HCT116 (cell line): ENCODE measurements around the gene LATS1. TPM values are rescaled to one million over a fixed set of nuclear protein-coding genes. Genes with fewer than 3 reads are reported as not detected.
A peak's percentile ranks its signal among the peaks of the same experiment; 100 is the strongest.
"Not testable (repeated sequence)": the region's sequence is repeated elsewhere in the genome, so short reads cannot be mapped to it uniquely, and the experiment has no call there.

Experiments
- ATAC-seq: fragments of 200-7000 bp; cut with Tn5 transposase; 2 replicates; pipeline ENCODE4 v1.9.1; 2020; ENCODE audit warnings: mild to moderate bottlenecking, moderate library complexity
- BruUV-seq: library from RNA; stranded (reverse); fragments of 400-500 nt; replicated peaks from 2 replicates; lab custom pipeline; 2021; lab: Mats Ljungman, UMichigan
- CTCF ChIA-PET: fragments of 300-600 bp; sonication (Branson Sonifier 250); formaldehyde crosslinking; loops from one replicate; lab custom pipeline; 2021; ENCODE audit warnings: antibody characterized with exemption; lab: Charles Lee
- POLR2A ChIA-PET: fragments of 300-600, 350-600 bp; sonication (Branson Sonifier 250); formaldehyde crosslinking; loops from one replicate; lab custom pipeline; 2021; ENCODE audit warnings: antibody characterized with exemption; lab: Charles Lee
- RAD21 ChIA-PET, 2 experiments: fragments of 300-600 bp; sonication (Branson Sonifier 250); formaldehyde crosslinking; loops; one replicate each; lab custom pipeline; 2023; ENCODE audit warnings: low total read pairs in 2 of 2; ENCODE audit not compliant: uncharacterized antibody in 2 of 2, unreplicated experiment in 2 of 2, low non-redundant PET in 1 of 2; lab: Charles Lee
- DNase-seq: peaks from one replicate; pipeline ENCODE4 v3.0.0-alpha.2; 2010; ENCODE audit warnings: low read depth, low spot score
- H2AFZ ChIP-seq: fragments of 200-600 bp; shearing (Covaris generic), sonication (generic); 2 replicates; pipeline ENCODE4 v1.6.1; 2017; ENCODE audit warnings: low read depth, mixed run types, mixed read lengths, antibody characterized with exemption, low read length; ENCODE audit not compliant: poor library complexity, severe bottlenecking
- H3K27ac ChIP-seq: 2 replicates; pipeline ENCODE4 v1.5.1; 2012; ENCODE audit warnings: low read depth, low read length
- H3K27me3 ChIP-seq: fragments of 200-600 bp; sonication (generic); 2 replicates; pipeline ENCODE4 v1.6.1; 2016; ENCODE audit warnings: mixed run types, low read length, mixed read lengths; ENCODE audit not compliant: insufficient read depth
- H3K36me3 ChIP-seq, 2 experiments: fragments of 200-500 bp in 1 of 2; fragments of 200-600 bp in 1 of 2; sonication (Bioruptor generic) in 1 of 2; sonication (generic) in 1 of 2; 2 replicates each; pipeline versions ENCODE4 v1.5.1 to v1.6.1; 2014 to 2016; ENCODE audit warnings: low read length in 2 of 2, inconsistent platforms in 1 of 2, mixed read lengths in 1 of 2, mixed run types in 1 of 2; ENCODE audit not compliant: insufficient read depth in 2 of 2, control insufficient read depth in 1 of 2
- H3K4me1 ChIP-seq, 2 experiments: fragments of 200-600 bp in 1 of 2; sonication (generic) in 1 of 2; 2 replicates each; pipeline versions ENCODE4 v1.5.1 to v1.6.1; 2012 to 2017; ENCODE audit warnings: low read length in 2 of 2, inconsistent platforms in 1 of 2, mild to moderate bottlenecking in 1 of 2, mixed read lengths in 1 of 2, mixed run types in 1 of 2, moderate library complexity in 1 of 2; ENCODE audit not compliant: insufficient read depth in 2 of 2, control insufficient read depth in 1 of 2
- H3K4me2 ChIP-seq: fragments of 200-600 bp; sonication (generic); 2 replicates; pipeline ENCODE4 v1.6.1; 2017; ENCODE audit warnings: mixed run types, low read length, mixed read lengths
- H3K4me3 ChIP-seq, 2 experiments: fragments of 200-600 bp in 1 of 2; sonication (generic) in 1 of 2; replicated peaks in 1 of 2; 2 replicates each; pipeline ENCODE4 v1.5.1; 2011 to 2016; ENCODE audit warnings: low read length in 2 of 2, control low read depth in 1 of 2, low read depth in 1 of 2, mild to moderate bottlenecking in 1 of 2, mixed read lengths in 1 of 2, mixed run types in 1 of 2
- H3K79me2 ChIP-seq: fragments of 200-600 bp; sonication (generic); 2 replicates; pipeline ENCODE4 v1.6.1; 2017; ENCODE audit warnings: mild to moderate bottlenecking, mixed run types, low read length, moderate library complexity, mixed read lengths; ENCODE audit not compliant: insufficient read depth
- H3K9ac ChIP-seq: fragments of 200-600 bp; sonication (generic); 2 replicates; pipeline ENCODE4 v1.6.1; 2016; ENCODE audit warnings: low read length, mixed read lengths
- H3K9me2 ChIP-seq: fragments of 200-600 bp; sonication (generic), shearing (Covaris generic); 2 replicates; pipeline ENCODE4 v1.6.1; 2017; ENCODE audit warnings: mixed run types, mild to moderate bottlenecking, moderate library complexity; ENCODE audit not compliant: insufficient read depth
- H3K9me3 ChIP-seq, 2 experiments: fragments of 200-500 bp in 1 of 2; fragments of 200-600 bp in 1 of 2; sonication (Bioruptor generic) in 1 of 2; sonication (generic) in 1 of 2; 2 replicates each; pipeline ENCODE4 v1.6.1; 2014 to 2017; ENCODE audit warnings: low read length in 2 of 2, mixed read lengths in 2 of 2, inconsistent platforms in 1 of 2, low read depth in 1 of 2, mild to moderate bottlenecking in 1 of 2, mixed run types in 1 of 2, moderate library complexity in 1 of 2; ENCODE audit not compliant: control insufficient read depth in 1 of 2, insufficient read depth in 1 of 2
- H4K20me1 ChIP-seq: fragments of 200-600 bp; sonication (generic), shearing (Covaris generic); 2 replicates; pipeline ENCODE4 v1.6.1; 2017; ENCODE audit warnings: mixed run types, mild to moderate bottlenecking, moderate library complexity; ENCODE audit not compliant: insufficient read depth
- CBX3 ChIP-seq: IDR thresholded peaks from 2 replicates; pipeline ENCODE4 v1.6.1; 2012; ENCODE audit warnings: low read depth
- ELF1 ChIP-seq: IDR thresholded peaks from 2 replicates; pipeline ENCODE4 v1.6.1; 2012; ENCODE audit warnings: low read depth, borderline replicate concordance
- FOSL1 ChIP-seq: IDR thresholded peaks from 2 replicates; pipeline ENCODE4 v1.6.1; 2012; ENCODE audit warnings: low read depth
- JUND ChIP-seq: IDR thresholded peaks from 2 replicates; pipeline ENCODE4 v1.6.1; 2012
- POLR2AphosphoS5 ChIP-seq: IDR thresholded peaks from 2 replicates; pipeline ENCODE4 v1.6.1; 2011; ENCODE audit warnings: mild to moderate bottlenecking, low read depth, low read length, moderate library complexity
- SIN3A ChIP-seq: IDR thresholded peaks from 2 replicates; pipeline ENCODE4 v1.6.1; 2012; ENCODE audit warnings: low read depth
- YY1 ChIP-seq: IDR thresholded peaks from 2 replicates; pipeline ENCODE4 v1.6.1; 2011; ENCODE audit warnings: low read length, low read depth, moderate library complexity, mild to moderate bottlenecking; ENCODE audit not compliant: insufficient replicate concordance; ENCODE audit errors: extremely low read depth
- ZFX ChIP-seq: fragments of 450-650 bp; IDR thresholded peaks from 2 replicates; pipeline ENCODE4 v1.6.1; 2017
- intact Hi-C: fragments of 100-400 bp; cut with micrococcal nuclease; formaldehyde crosslinking; loops from 2 replicates; pipeline ENCODE4 v1.10.0; 2022
- total RNA-seq: library from RNA; stranded (reverse); gene quantifications from one replicate; pipeline ENCODE4 v1.2.1, GENCODE V29; 2021; ENCODE audit not compliant: unreplicated experiment
- TF ChIP-seq, protein P1 (sequence below): IDR thresholded peaks from 2 replicates; pipeline ENCODE4 v1.6.1; 2012
- TF ChIP-seq, protein P2 (sequence below): IDR thresholded peaks from 2 replicates; pipeline ENCODE4 v1.6.1; 2011; ENCODE audit warnings: mild to moderate bottlenecking, low read length, moderate library complexity; ENCODE audit not compliant: insufficient replicate concordance; ENCODE audit errors: extremely low read depth

LATS1 gene
- total RNA-seq, 1 experiment from 2014 or later = 21.6 TPM

DNA sequence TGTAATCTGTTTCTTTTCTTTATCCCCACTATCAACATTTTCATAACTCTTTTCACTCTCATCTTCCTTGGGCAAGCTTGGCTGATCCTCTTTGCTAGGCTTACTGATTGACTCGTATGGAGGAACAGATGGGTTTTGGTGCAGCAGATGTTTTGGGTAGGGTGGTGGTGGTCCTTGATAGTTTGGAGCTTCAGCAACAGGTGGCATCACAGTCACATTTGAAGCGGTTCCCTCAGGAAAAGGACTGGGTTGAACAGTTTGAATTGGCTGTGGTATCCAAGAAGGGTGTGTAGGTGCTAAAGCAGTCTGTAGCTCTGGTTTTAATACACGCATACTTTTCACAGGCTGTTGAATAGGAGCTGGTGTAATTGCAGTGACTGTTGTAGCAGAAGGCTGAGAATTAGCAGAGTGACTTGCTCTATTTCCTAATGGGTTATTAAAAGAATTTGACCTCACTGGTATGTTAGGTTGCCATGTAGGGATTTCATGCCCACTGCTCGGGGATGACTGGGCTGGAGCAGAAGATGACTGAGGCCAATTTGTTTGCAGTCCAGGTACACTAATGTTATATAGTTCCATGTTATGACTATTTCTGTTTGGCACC, 34.5 kb downstream of the LATS1 start:
- no peak overlapping the region for H3K4me3 ChIP-seq
- peaks cover 59% of the 10 kb centered on the region for H3K79me2 ChIP-seq
- no peak for ATAC-seq
- ChIA-PET POLR2A (no interaction called here), CTCF (no interaction called here)
- no peak overlapping the region for H3K9ac ChIP-seq
- BruUV-seq = TSS peak; percentile 25
- no peak for DNase-seq
- no peaks in the 10 kb centered on the region for H3K27me3 ChIP-seq
- H3K9me2 ChIP-seq = no peaks in the 10 kb centered on the region
- peaks cover 19 to 26% of the 10 kb centered on the region in 2 experiments; a peak in 3 of 4 replicates for H3K36me3 ChIP-seq
- no peak overlapping the region for H3K27ac ChIP-seq
- peaks cover 18% of the 10 kb centered on the region for H4K20me1 ChIP-seq
- intact Hi-C loops = no loop called here
- no peak overlapping the region for H2AFZ ChIP-seq
- no peak overlapping the region for H3K4me2 ChIP-seq
- TF ChIP-seq, protein P1, sequence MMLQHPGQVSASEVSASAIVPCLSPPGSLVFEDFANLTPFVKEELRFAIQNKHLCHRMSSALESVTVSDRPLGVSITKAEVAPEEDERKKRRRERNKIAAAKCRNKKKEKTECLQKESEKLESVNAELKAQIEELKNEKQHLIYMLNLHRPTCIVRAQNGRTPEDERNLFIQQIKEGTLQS = no peak
- TF ChIP-seq, protein P2, sequence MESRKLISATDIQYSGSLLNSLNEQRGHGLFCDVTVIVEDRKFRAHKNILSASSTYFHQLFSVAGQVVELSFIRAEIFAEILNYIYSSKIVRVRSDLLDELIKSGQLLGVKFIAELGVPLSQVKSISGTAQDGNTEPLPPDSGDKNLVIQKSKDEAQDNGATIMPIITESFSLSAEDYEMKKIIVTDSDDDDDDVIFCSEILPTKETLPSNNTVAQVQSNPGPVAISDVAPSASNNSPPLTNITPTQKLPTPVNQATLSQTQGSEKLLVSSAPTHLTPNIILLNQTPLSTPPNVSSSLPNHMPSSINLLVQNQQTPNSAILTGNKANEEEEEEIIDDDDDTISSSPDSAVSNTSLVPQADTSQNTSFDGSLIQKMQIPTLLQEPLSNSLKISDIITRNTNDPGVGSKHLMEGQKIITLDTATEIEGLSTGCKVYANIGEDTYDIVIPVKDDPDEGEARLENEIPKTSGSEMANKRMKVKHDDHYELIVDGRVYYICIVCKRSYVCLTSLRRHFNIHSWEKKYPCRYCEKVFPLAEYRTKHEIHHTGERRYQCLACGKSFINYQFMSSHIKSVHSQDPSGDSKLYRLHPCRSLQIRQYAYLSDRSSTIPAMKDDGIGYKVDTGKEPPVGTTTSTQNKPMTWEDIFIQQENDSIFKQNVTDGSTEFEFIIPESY = no peak
- TF ChIP-seq ZFX = no peak
- TF ChIP-seq SIN3A = no peak
- TF ChIP-seq JUND = no peak
- no peak for TF ChIP-seq POLR2AphosphoS5
- no peak for TF ChIP-seq ELF1
- TF ChIP-seq YY1 = no peak
- no peak for TF ChIP-seq CBX3
- no peak for TF ChIP-seq FOSL1
- TF ChIP-seq, all 23 proteins: peak for 0
- RAD21 ChIA-PET = no interaction called here
- no peaks in the 10 kb centered on the region for H3K4me1 ChIP-seq
- H3K9me3 ChIP-seq = no peaks in the 10 kb centered on the region

DNA sequence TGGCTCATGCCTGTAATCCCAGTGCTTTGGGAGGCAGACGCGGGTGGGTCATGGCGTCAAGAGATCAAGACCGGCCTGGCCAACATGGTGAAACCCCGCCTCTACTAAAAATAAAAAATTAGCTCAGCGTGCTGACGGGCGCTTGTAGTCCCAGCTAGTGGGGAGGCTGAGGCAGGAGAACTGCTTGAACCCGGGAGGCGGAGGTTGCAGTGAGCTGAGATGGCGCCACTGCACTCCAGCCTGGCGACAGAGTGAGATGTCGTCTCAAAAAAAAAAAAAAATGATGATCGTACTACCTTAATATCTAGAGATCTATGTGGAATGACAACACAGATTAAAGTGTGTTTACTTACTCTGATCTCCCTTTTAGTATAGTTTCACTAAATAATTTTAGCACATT, 36.1 kb downstream of the LATS1 start:
- ATAC-seq, H3K4me2 ChIP-seq, H3K27ac ChIP-seq, H3K9me3 ChIP-seq, H3K4me3 ChIP-seq, DNase-seq, H3K9ac ChIP-seq, H3K9me2 ChIP-seq, BruUV-seq, CTCF ChIA-PET, intact Hi-C loops, H2AFZ ChIP-seq, H3K27me3 ChIP-seq, H3K4me1 ChIP-seq, POLR2A ChIA-PET, RAD21 ChIA-PET: not testable (repeated sequence)
- Histone ChIP-seq H3K36me3 (peaks cover 21 to 26% of the 10 kb centered on the region in 2 experiments; a peak in 3 of 4 replicates), H4K20me1 (peaks cover 18% of the 10 kb centered on the region), H3K79me2 (peaks cover 48% of the 10 kb centered on the region)
